HG03103 (cell line): ENCODE data around the gene FAM25C.
"Not testable (repeated sequence)": the region's sequence is repeated elsewhere in the genome, so short reads cannot be mapped to it uniquely, and the experiment has no call there.

Source experiments
- ATAC-seq: cut with Tn5 transposase; IDR thresholded peaks from one replicate; pipeline ENCODE4 v1.9.1; 2021; ENCODE audit warnings: low read depth; ENCODE audit not compliant: unreplicated experiment

The FAM25C gene

GRCh38 chr10:47999691-48000090 is at the start of gene FAM25C:
FAM25C (minus strand) TSS chr10:47999791; CDS start chr10:47999765, 26 bp downstream.
- ATAC-seq: not testable (repeated sequence)

GRCh38 chr10:48044557-48044956 is 45.0 kb upstream of the FAM25C start:
- not testable (repeated sequence) for ATAC-seq

- ATAC-seq: not testable (repeated sequence)
Observed at GRCh38 chr10:48031390-48031789, 31.8 kb upstream of the FAM25C start.

- ATAC-seq: not testable (repeated sequence)
Observed at GRCh38 chr10:48002306-48002705, 2.7 kb upstream of the FAM25C start.

GRCh38 chr10:47994045-47994444 is 5.5 kb downstream of the FAM25C start:
- not testable (repeated sequence) for ATAC-seq

- not testable (repeated sequence) for ATAC-seq
Observed at GRCh38 chr10:47992560-47992959, 7.0 kb downstream of the FAM25C start.

- ATAC-seq: not testable (repeated sequence)
Observed at GRCh38 chr10:47991706-47992105, 7.9 kb downstream of the FAM25C start.

- not testable (repeated sequence) for ATAC-seq
Observed at GRCh38 chr10:47990097-47990496, 9.5 kb downstream of the FAM25C start.

GRCh38 chr10:47989542-47989950 is 10.0 kb downstream of the FAM25C start:
- not testable (repeated sequence) for ATAC-seq

GRCh38 chr10:47988718-47989541 is 10.7 kb downstream of the FAM25C start:
- not testable (repeated sequence) for ATAC-seq

- not testable (repeated sequence) for ATAC-seq
Observed at GRCh38 chr10:47987952-47988351, 11.6 kb downstream of the FAM25C start.

GRCh38 chr10:47986413-47987230 is 13.0 kb downstream of the FAM25C start:
- ATAC-seq: peak; percentile 84

- not testable (repeated sequence) for ATAC-seq
Observed at GRCh38 chr10:47975409-47975808, 24.2 kb downstream of the FAM25C start.

GRCh38 chr10:47973131-47973530 is 26.5 kb downstream of the FAM25C start:
- ATAC-seq: not testable (repeated sequence)

- ATAC-seq: not testable (repeated sequence)
Observed at GRCh38 chr10:47972077-47972476, 27.5 kb downstream of the FAM25C start.

- not testable (repeated sequence) for ATAC-seq
Observed at GRCh38 chr10:47971598-47971997, 28.0 kb downstream of the FAM25C start.

- not testable (repeated sequence) for ATAC-seq
Observed at GRCh38 chr10:47970047-47970446, 29.5 kb downstream of the FAM25C start.

GRCh38 chr10:47968988-47969387 is 30.6 kb downstream of the FAM25C start:
- ATAC-seq: peak; percentile 88

GRCh38 chr10:47964280-47965063 is 35.1 kb downstream of the FAM25C start:
- not testable (repeated sequence) for ATAC-seq

GRCh38 chr10:47962785-47963184 is 36.8 kb downstream of the FAM25C start:
- ATAC-seq: not testable (repeated sequence)
